ENCODE data around the gene MN1. TPM values are rescaled to one million over a fixed set of nuclear protein-coding genes. Genes with fewer than 3 reads are reported as not detected.

Gene MN1
- total and polyA plus RNA-seq, 2 donors = 0.47 to 1.4 TPM

- Histone ChIP-seq H3K27ac (ENCODE audit: low read depth in 1 of 2, low read length in 1 of 2) (no peak overlapping the region), H3K36me3 (ENCODE audit: control insufficient read depth in 2 of 2, insufficient read depth in 2 of 2, low read length in 1 of 2) (no peaks in the 10 kb centered on the region), H3K27me3 (ENCODE audit: control insufficient read depth in 2 of 2, insufficient read depth in 1 of 2, low read length in 1 of 2) (no peaks in the 10 kb centered on the region), H3K9me3 (ENCODE audit: control insufficient read depth in 2 of 2, insufficient read depth in 1 of 2, low read length in 1 of 2) (no peaks in the 10 kb centered on the region), H3K4me1 (ENCODE audit: control insufficient read depth in 2 of 2, insufficient read depth in 2 of 2, low read length in 2 of 2) (peaks cover 0 to 3% of the 10 kb centered on the region in 2 donors), H3K4me3 (ENCODE audit: low read length in 2 of 2) (no peak overlapping the region)
- DNase-seq (ENCODE audit: low read depth in 6 of 9, low spot score in 9 of 9) = no peak
- 94% methylated on average over 3 of the region's 3 CpGs for WGBS
Measured at GRCh38 chr22:27711756-27712155, 89.8 kb downstream of the MN1 start.

- Histone ChIP-seq H3K4me3 (ENCODE audit: low read length in 2 of 2) (no peak overlapping the region), H3K4me1 (ENCODE audit: control insufficient read depth in 2 of 2, insufficient read depth in 2 of 2, low read length in 2 of 2) (peaks cover 0 to 3% of the 10 kb centered on the region in 2 donors), H3K27me3 (ENCODE audit: control insufficient read depth in 2 of 2, insufficient read depth in 1 of 2, low read length in 1 of 2) (no peaks in the 10 kb centered on the region), H3K9me3 (ENCODE audit: control insufficient read depth in 2 of 2, insufficient read depth in 1 of 2, low read length in 1 of 2) (no peaks in the 10 kb centered on the region), H3K27ac (ENCODE audit: low read depth in 1 of 2, low read length in 1 of 2) (no peak overlapping the region), H3K36me3 (ENCODE audit: control insufficient read depth in 2 of 2, insufficient read depth in 2 of 2, low read length in 1 of 2) (no peaks in the 10 kb centered on the region)
- WGBS = 95% methylated on average over 3 of the region's 3 CpGs
- DNase-seq (ENCODE audit: low read depth in 6 of 9, low spot score in 9 of 9) = no peak
Measured at GRCh38 chr22:27711012-27711411, 90.5 kb downstream of the MN1 start.

DNA sequence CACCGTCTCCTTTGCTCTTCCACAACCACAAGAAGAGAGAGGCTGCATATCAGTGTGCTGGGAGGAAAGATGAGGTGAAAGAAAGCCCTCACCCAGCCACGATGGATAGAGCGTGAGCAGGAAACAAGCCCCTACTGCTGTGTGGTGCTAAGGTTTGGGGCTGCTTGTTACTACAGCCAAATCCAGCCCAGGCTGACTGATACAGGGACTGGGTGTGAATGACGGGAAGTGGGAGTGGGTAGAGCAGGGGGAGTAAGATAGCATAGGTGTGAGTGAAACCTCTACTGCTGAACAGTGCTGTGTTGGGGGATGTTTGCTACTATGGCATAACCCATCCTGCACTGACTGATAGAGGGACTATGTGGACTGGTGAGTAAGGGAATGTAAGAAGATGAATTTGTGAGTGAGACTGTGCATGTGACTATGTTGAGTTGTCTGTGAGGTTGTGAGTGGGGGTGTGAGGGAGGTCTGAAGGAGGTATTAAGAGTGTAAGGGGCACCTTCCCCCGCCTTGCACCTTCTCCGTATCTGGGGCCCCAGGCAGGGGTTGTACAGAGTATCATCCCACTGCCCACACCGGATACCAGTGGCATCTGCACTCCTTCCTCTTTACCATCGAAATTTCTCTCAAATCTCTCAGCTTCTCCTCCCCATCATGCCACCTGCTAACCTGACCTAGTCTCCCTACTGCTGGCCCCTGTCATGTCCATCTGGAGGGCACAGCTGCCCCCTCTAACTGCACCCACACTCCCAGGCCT is 91.5 kb downstream of the MN1 start:
- WGBS = 23% methylated on average over 8 of the region's 8 CpGs

GRCh38 chr22:27706489-27706888 is 95.1 kb downstream of the MN1 start:
- 95% methylated on average over 5 of the region's 5 CpGs for WGBS
- H3K4me1 ChIP-seq (ENCODE audit: control insufficient read depth in 2 of 2, insufficient read depth in 2 of 2, low read length in 2 of 2) = peaks cover 0 to 3% of the 10 kb centered on the region in 2 donors
- no peaks in the 10 kb centered on the region for H3K36me3 ChIP-seq (ENCODE audit: control insufficient read depth in 2 of 2, insufficient read depth in 2 of 2, low read length in 1 of 2)
- H3K27ac ChIP-seq (ENCODE audit: low read depth in 1 of 2, low read length in 1 of 2) = no peak overlapping the region
- H3K4me3 ChIP-seq (ENCODE audit: low read length in 2 of 2) = no peak overlapping the region
- H3K9me3 ChIP-seq (ENCODE audit: control insufficient read depth in 2 of 2, insufficient read depth in 1 of 2, low read length in 1 of 2) = no peaks in the 10 kb centered on the region
- DNase-seq (ENCODE audit: low read depth in 6 of 9, low spot score in 9 of 9) = no peak
- H3K27me3 ChIP-seq (ENCODE audit: control insufficient read depth in 2 of 2, insufficient read depth in 1 of 2, low read length in 1 of 2) = no peaks in the 10 kb centered on the region

More for the DNA sequence above, 91.5 kb downstream of the MN1 start:
- Histone ChIP-seq H3K27me3 (ENCODE audit: control insufficient read depth in 2 of 2, insufficient read depth in 1 of 2, low read length in 1 of 2) (no peaks in the 10 kb centered on the region), H3K4me3 (ENCODE audit: low read length in 2 of 2) (no peak overlapping the region), H3K9me3 (ENCODE audit: control insufficient read depth in 2 of 2, insufficient read depth in 1 of 2, low read length in 1 of 2) (no peaks in the 10 kb centered on the region), H3K27ac (ENCODE audit: low read depth in 1 of 2, low read length in 1 of 2) (no peak overlapping the region), H3K36me3 (ENCODE audit: control insufficient read depth in 2 of 2, insufficient read depth in 2 of 2, low read length in 1 of 2) (no peaks in the 10 kb centered on the region), H3K4me1 (ENCODE audit: control insufficient read depth in 2 of 2, insufficient read depth in 2 of 2, low read length in 2 of 2) (peaks cover 0 to 3% of the 10 kb centered on the region in 2 donors)
- DNase-seq (ENCODE audit: low read depth in 6 of 9, low spot score in 9 of 9) = no peak

- Histone ChIP-seq H3K4me3 (ENCODE audit: low read length in 2 of 2) (no peak overlapping the region), H3K4me1 (ENCODE audit: control insufficient read depth in 2 of 2, insufficient read depth in 2 of 2, low read length in 2 of 2) (peaks cover 0 to 1% of the 10 kb centered on the region in 2 donors), H3K36me3 (ENCODE audit: control insufficient read depth in 2 of 2, insufficient read depth in 2 of 2, low read length in 1 of 2) (no peaks in the 10 kb centered on the region), H3K27me3 (ENCODE audit: control insufficient read depth in 2 of 2, insufficient read depth in 1 of 2, low read length in 1 of 2) (no peaks in the 10 kb centered on the region), H3K9me3 (ENCODE audit: control insufficient read depth in 2 of 2, insufficient read depth in 1 of 2, low read length in 1 of 2) (no peaks in the 10 kb centered on the region), H3K27ac (ENCODE audit: low read depth in 1 of 2, low read length in 1 of 2) (no peak overlapping the region)
- DNase-seq (ENCODE audit: low read depth in 6 of 9, low spot score in 9 of 9) = no peak
- 73% methylated on average over 12 of the region's 12 CpGs for WGBS
Measured at GRCh38 chr22:27705408-27706080, 96.0 kb downstream of the MN1 start.

- H3K4me3 ChIP-seq (ENCODE audit: low read length in 2 of 2) = no peak overlapping the region
- no peak overlapping the region for H3K27ac ChIP-seq (ENCODE audit: low read depth in 1 of 2, low read length in 1 of 2)
- no peaks in the 10 kb centered on the region for H3K4me1 ChIP-seq (ENCODE audit: control insufficient read depth in 2 of 2, insufficient read depth in 2 of 2, low read length in 2 of 2)
- no peaks in the 10 kb centered on the region for H3K9me3 ChIP-seq (ENCODE audit: control insufficient read depth in 2 of 2, insufficient read depth in 1 of 2, low read length in 1 of 2)
- DNase-seq (ENCODE audit: low read depth in 6 of 9, low spot score in 9 of 9) = no peak
- H3K27me3 ChIP-seq (ENCODE audit: control insufficient read depth in 2 of 2, insufficient read depth in 1 of 2, low read length in 1 of 2) = no peaks in the 10 kb centered on the region
- 96% methylated on average over 6 of the region's 6 CpGs for whole genome bisulfite sequencing
- no peaks in the 10 kb centered on the region for H3K36me3 ChIP-seq (ENCODE audit: control insufficient read depth in 2 of 2, insufficient read depth in 2 of 2, low read length in 1 of 2)
Measured at GRCh38 chr22:27704581-27704980, 97.0 kb downstream of the MN1 start.

- Histone ChIP-seq H3K27me3 (ENCODE audit: control insufficient read depth in 2 of 2, insufficient read depth in 1 of 2, low read length in 1 of 2) (no peaks in the 10 kb centered on the region), H3K27ac (ENCODE audit: low read depth in 1 of 2, low read length in 1 of 2) (no peak overlapping the region), H3K36me3 (ENCODE audit: control insufficient read depth in 2 of 2, insufficient read depth in 2 of 2, low read length in 1 of 2) (no peaks in the 10 kb centered on the region), H3K4me3 (ENCODE audit: low read length in 2 of 2) (no peak overlapping the region), H3K4me1 (ENCODE audit: control insufficient read depth in 2 of 2, insufficient read depth in 2 of 2, low read length in 2 of 2) (no peaks in the 10 kb centered on the region), H3K9me3 (ENCODE audit: control insufficient read depth in 2 of 2, insufficient read depth in 1 of 2, low read length in 1 of 2) (peaks cover 1 to 14% of the 10 kb centered on the region in 2 donors)
- no peak for DNase-seq (ENCODE audit: low read depth in 6 of 9, low spot score in 9 of 9)
- WGBS = 84% methylated on average over 10 of the region's 10 CpGs
Measured at GRCh38 chr22:27699383-27700019, 102.1 kb downstream of the MN1 start.

DNA sequence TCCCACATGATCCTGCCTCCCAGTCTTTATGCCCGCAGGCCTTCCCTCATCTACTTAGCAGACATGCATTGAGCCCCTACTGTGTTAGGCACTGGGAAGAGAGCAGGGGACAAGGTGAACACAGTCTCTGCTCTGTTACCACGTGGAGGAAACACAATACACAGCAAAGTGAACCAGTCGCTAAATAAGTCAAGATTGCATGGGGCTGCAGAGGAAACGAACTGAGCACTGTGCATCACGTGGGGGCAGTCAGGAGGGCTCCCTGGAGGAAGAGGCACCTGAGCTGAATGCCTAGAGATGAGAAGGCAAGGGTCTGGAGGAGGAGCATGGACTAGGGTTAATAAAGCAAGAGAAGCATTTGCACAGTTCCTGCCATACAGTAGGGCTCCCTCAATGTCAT is 102.7 kb downstream of the MN1 start:
- Histone ChIP-seq H3K4me3 (ENCODE audit: low read length in 2 of 2) (no peak overlapping the region), H3K36me3 (ENCODE audit: control insufficient read depth in 2 of 2, insufficient read depth in 2 of 2, low read length in 1 of 2) (no peaks in the 10 kb centered on the region), H3K9me3 (ENCODE audit: control insufficient read depth in 2 of 2, insufficient read depth in 1 of 2, low read length in 1 of 2) (peaks cover 1 to 14% of the 10 kb centered on the region in 2 donors), H3K27ac (ENCODE audit: low read depth in 1 of 2, low read length in 1 of 2) (no peak overlapping the region), H3K4me1 (ENCODE audit: control insufficient read depth in 2 of 2, insufficient read depth in 2 of 2, low read length in 2 of 2) (no peaks in the 10 kb centered on the region), H3K27me3 (ENCODE audit: control insufficient read depth in 2 of 2, insufficient read depth in 1 of 2, low read length in 1 of 2) (no peaks in the 10 kb centered on the region)
- WGBS = 68% methylated on average over 5 of the region's 5 CpGs
- no peak for DNase-seq (ENCODE audit: low read depth in 6 of 9, low spot score in 9 of 9)

All from thymus (tissue), 11 donors.